Adrenal gland (tissue), 5 donors: ENCODE measurements around the gene MYF5.

Source experiments
- CTCF ChIP-seq, 6 experiments: fragments of 450-650 bp in 4 of 6; fragments of 200-600 bp in 2 of 6; sonication (generic) in 1 of 6; IDR thresholded peaks; 1 replicate in 5 of 6; 2 replicates in 1 of 6; pipeline versions ENCODE4 v1.5.1 to v1.8.0; 2016 to 2021; ENCODE audit warnings: antibody characterized with exemption in 6 of 6, mild to moderate bottlenecking in 2 of 6, moderate library complexity in 1 of 6
- POLR2A ChIP-seq, 2 donors: fragments of 450-650 bp; IDR thresholded peaks; one replicate each; pipeline ENCODE4 v1.6.1; 2017; ENCODE audit warnings: antibody characterized with exemption in 2 of 2, mild to moderate bottlenecking in 2 of 2, moderate library complexity in 1 of 2
- donor health status: DM: no; HTN: no; CAD: no.

GRCh38 chr12:80704420-80704819 lies 12.3 kb upstream of the MYF5 start:
- TF ChIP-seq CTCF (IDR thresholded peaks at IDR 0.05) (no peak), POLR2A (IDR thresholded peaks at IDR 0.05) (no peak)
